Measurements from ENCODE around the gene TBC1D10B.

Gene TBC1D10B

DNA sequence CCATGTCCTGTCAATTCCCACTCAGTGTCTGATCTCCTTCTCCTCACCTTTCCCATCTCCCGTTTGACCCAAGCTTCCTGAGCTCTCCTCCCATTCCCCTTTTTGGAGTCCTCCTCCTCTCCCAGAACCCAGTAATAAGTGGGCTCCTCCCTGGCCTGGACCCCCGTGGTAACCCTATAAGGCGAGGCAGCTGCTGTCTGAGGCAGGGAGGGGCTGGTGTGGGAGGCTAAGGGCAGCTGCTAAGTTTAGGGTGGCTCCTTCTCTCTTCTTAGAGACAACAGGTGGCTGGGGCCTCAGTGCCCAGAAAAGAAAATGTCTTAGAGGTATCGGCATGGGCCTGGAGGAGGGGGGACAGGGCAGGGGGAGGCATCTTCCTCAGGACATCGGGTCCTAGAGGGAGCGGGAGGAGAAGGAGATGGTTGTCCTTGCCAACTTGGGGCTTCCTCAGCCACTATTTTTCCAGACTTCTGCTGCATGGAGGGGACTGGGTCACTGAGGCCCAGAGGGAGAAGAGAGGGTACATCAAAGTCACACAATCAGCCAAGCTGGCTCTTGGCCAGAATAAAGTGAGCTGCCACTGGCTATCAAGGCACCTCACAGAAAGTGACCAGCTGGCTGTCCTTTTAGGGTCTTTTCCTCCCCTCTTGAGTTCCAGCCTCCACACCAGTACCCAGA lies 1.9 kb upstream of the TBC1D10B start:
- no peak for DNase-seq (ENCODE audit: low spot score)

GRCh38 chr16:30371248-30371816 lies 1.0 kb upstream of the TBC1D10B start:
- no peak for DNase-seq (ENCODE audit: low spot score)

DNA sequence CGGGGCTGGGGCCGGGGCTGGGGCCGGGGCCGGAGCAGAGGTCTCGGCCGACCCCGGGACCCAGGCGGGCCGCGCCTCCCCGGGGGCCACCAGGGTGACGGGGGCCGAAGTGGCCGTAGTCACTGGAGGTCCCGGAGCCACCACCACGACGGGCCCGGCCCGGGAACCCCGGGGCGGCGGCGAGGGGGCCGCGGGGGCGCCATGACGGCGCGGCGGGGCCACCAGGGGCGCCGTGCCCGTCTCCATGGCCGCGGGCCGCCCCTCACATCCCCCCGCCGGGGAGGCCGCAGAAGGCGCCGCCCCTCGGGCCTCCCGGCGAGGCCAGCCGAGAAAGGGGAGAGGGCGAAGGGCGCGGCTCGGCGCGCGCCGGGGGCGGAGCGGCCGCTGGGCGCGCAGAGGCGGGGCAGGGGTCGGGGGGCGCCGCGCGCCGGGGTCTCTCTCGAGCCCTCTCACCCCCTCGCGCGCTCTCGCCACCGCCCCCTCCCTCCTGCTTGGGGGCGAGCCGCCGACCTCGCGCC lies 297 bp downstream of the TBC1D10B start:
- peak; percentile 93 for DNase-seq (ENCODE audit: low spot score)

- no peak for DNase-seq (ENCODE audit: low spot score)
Observed at GRCh38 chr16:30369091-30369937, 980 bp downstream of the TBC1D10B start.

DNA sequence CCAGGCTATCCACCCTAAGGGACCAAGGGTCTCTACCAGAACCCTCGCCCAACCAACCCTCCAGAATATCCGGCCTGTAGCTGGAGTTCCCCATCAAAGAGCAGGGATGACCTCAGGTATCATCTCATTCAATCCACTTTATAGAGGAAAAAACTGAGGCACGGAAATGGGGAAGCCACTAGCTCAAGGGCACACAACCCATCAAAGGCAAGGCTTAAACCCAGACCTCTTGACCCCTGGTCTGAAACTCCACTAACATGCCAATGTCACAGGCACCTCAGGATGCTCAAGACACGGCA lies 1.6 kb downstream of the TBC1D10B start:
- DNase-seq (ENCODE audit: low spot score) = no peak

DNA sequence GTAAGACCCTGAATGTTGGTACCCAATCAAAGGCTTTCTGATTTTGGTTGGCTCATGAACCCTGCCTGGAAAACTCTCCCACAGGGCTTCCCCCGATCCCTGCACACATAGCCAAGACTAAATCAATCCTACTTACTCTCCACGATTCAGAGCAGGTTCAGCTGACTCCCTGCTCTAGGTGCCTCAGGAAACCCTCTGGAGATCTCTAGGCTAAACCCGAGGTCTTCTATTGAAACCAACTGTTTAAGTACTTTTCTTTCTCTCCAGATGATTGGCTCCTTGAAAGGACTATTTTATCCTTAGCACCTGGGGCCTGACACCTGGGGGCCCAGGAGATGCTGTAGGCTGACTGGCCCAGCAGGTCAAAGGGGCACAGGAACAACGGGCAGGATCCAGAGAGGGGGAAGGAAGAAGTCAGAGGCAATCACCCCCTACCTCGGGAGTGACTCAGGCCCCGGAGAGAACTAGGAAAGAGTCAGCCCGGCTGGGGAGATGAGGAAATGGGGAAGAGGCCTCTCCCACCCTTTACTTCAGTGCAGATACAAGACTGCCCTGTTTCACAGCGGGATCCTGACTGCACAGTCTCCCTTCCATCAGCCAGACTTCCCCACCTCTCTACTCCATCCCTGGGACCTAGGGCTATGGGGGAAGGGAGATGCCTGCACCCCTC lies 2.0 kb downstream of the TBC1D10B start:
- DNase-seq (ENCODE audit: low spot score) = no peak

- DNase-seq (ENCODE audit: low spot score) = no peak
Observed at GRCh38 chr16:30367349-30368009, 2.8 kb downstream of the TBC1D10B start.

GRCh38 chr16:30366511-30366910 lies 3.8 kb downstream of the TBC1D10B start:
- no peak for DNase-seq (ENCODE audit: low spot score)

- DNase-seq (ENCODE audit: low spot score) = no peak
Observed at GRCh38 chr16:30365200-30365599, 5.1 kb downstream of the TBC1D10B start.

DNA sequence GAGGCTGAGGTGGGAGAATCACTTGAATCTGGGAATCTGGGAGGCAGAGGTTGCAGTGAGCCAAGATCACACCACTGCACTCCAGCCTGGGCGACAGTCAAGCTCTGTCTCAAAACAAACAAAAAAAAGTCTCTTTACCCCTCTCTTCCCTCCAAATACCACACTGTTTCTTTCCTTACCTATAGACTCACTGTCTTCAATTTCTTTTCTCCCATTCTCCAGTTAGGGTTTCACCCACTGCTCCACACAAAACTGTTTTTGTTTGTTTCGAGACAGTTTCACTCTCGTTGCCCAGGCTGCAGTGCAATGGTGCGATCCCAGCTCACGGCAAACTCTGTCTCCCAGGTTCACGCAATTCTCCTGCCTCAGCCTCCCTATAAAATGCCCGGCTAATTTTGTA lies 9.1 kb downstream of the TBC1D10B start:
- DNase-seq (ENCODE audit: low spot score) = no peak

DNA sequence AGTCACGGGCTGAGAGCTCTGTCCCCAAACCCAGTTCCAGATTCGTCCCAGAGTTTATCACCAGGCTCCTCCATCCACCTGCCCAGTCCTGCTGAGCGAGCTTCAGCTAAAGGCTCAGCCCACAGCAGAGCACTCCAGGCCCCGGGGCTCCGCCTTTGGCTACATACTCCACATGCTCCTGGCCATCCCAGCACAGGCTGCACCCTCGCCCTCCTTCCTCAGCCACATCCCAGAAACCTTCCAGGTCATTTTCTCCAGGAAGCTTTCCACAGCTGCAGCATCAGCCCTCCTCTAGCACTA lies 10.5 kb downstream of the TBC1D10B start:
- DNase-seq (ENCODE audit: low spot score) = no peak

GRCh38 chr16:30358990-30359870 lies 11.1 kb downstream of the TBC1D10B start:
- no peak for DNase-seq (ENCODE audit: low spot score)

- DNase-seq (ENCODE audit: low spot score) = no peak
Observed at GRCh38 chr16:30358577-30358936, 11.7 kb downstream of the TBC1D10B start.

DNA sequence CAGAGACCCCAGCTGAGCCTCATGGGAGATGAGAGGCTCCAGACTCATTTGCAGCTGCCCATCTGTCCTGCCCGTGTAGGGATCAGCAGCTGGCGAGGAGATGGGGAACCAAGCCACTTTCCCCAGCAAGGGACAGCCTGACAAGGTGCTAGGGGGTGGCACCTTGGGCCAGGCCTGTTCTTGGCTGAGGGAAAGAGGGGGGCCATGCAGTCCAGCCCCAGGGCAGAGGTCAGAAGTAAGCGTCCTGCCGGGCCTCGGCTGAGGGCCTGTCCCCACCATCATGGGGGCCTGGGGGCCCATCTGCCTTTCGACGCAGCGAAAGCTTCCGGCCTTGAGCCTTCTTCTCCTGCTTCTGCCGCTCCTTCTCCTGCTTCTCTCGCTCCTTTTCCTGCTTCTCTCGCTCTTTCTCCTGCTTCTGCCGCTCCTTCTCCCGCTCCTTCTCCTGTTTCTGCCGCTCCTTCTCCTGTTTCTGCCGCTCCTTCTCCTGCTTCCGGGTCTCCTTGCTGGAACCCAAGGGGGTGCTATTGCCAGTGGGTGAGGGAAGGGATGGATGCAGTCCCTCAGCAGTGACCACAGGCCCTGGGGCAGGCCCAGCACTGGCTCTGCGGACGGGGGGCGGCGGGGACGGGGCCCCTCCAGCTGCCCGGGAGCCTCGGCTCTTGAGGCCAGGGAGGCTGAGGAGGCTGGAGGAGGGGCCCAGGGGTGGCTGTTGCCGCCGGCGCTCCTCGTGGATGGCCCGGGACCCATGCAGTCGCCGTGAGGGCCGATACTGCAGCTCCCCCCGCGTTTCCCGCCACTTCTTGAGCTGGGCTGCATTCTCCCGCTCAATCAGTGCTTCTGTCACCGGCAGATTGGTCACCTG lies 12.3 kb downstream of the TBC1D10B start:
- no peak for DNase-seq (ENCODE audit: low spot score)

DNA sequence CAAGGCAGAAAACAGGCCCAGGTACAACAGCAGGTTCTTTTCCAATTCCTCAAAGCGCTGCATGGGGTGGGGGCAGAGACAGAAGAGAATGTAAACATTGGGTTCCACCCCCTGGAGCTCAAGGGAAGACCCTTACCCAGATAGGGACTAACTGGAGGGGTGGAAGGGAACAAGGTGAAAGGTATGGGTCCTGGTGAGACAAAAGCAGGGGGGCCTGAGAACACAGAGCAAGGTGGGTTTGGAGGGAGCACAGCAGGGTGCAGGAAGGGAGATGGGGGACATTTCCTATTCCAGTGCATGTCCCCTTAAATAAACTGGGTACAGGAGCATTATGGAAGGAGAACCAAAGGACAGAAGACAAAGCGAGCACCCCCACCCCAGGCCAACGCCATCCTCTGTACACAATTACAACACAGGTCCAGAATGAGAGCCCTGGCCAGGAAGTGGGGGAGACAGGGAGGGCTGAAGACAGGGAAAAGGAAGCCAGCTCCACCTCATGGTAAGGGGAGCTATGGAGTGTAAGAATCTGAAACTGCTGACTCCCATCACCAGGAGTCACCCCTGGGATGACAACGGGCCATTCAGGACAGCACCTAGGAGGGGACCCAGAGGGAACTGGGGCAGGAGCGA lies 13.1 kb downstream of the TBC1D10B start:
- DNase-seq (ENCODE audit: low spot score) = no peak

- DNase-seq (ENCODE audit: low spot score) = no peak
Observed at GRCh38 chr16:30356401-30357084, 13.8 kb downstream of the TBC1D10B start.

DNA sequence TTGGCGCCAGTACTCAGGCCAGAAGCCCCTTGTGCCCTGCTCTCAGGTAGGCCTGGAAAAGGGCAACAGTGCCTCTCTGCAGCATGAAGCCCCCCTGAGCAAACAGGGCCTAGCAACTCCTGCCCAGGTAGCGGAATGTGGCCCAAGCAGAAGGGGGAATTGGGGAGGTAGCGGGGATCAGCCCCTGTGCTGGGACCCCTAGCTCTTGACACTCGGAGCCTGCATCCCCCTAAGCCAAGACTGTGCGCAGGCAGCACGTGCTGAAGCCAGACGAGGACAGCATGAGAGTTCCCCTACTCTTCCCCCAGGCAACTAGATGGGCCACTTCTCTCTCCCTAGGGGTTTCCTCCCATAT lies 14.4 kb downstream of the TBC1D10B start:
- no peak for DNase-seq (ENCODE audit: low spot score)

- DNase-seq (ENCODE audit: low spot score) = peak; percentile 94
Observed at GRCh38 chr16:30355144-30355953, 14.9 kb downstream of the TBC1D10B start, which contains the start of gene CD2BP2. TSS of gene CD2BP2 (minus strand) at chr16:30355308. CDS start at chr16:30354681, 627 bp downstream.
